GM10248 (cell line): Measurements from ENCODE around the gene KLF13.

ENCODE experiments used
- CTCF ChIA-PET: fragments of 300-600 bp; sonication (Branson Sonifier 250); formaldehyde crosslinking; extraction: SDS; loops from one replicate; lab custom pipeline; 2021; ENCODE audit warnings: antibody characterized with exemption; lab: Yijun Ruan, JAX
- POLR2A ChIA-PET: fragments of 350-650 bp; sonication (Branson Sonifier 250); formaldehyde crosslinking; extraction: SDS; loops from one replicate; lab custom pipeline; 2020; ENCODE audit warnings: antibody characterized with exemption; lab: Yijun Ruan, JAX
- DNase-seq: peaks from one replicate; pipeline ENCODE4 v3.0.0; 2012; ENCODE audit errors: extremely low spot score
- TF ChIP-seq, protein P1 (sequence below): IDR thresholded peaks from 2 replicates; pipeline ENCODE4 v1.5.1; 2012; ENCODE audit warnings: mild to moderate bottlenecking, low read depth; ENCODE audit errors: extremely low read depth, missing control alignments, control extremely low read depth

The KLF13 gene

DNA sequence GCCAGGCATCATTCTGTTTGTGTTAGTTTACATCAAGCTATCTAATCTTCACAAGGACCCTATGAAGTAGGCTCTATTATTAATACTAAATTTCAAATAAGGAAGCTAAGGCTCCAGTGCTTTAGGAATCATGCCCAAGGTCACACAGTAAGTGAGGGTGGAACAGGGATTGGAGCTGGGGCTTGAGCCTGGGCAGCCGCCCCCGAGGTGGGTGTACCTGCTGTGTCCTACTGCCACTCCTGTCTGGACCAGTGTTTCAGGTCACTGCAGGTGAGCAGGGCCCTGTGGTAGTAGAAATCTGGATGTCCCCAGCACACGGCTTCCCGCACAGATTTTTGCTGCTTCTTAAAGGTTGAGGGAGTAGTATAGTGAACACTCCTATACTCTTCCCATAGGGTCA is 6.5 kb downstream of the KLF13 start:
- TF ChIP-seq, protein P1, sequence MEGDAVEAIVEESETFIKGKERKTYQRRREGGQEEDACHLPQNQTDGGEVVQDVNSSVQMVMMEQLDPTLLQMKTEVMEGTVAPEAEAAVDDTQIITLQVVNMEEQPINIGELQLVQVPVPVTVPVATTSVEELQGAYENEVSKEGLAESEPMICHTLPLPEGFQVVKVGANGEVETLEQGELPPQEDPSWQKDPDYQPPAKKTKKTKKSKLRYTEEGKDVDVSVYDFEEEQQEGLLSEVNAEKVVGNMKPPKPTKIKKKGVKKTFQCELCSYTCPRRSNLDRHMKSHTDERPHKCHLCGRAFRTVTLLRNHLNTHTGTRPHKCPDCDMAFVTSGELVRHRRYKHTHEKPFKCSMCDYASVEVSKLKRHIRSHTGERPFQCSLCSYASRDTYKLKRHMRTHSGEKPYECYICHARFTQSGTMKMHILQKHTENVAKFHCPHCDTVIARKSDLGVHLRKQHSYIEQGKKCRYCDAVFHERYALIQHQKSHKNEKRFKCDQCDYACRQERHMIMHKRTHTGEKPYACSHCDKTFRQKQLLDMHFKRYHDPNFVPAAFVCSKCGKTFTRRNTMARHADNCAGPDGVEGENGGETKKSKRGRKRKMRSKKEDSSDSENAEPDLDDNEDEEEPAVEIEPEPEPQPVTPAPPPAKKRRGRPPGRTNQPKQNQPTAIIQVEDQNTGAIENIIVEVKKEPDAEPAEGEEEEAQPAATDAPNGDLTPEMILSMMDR = no peak
- POLR2A ChIA-PET = interaction anchor here (1.4 kb wide), 1 partner anchor 14 kb away, joined by 5 read pairs; no protein-coding TSS in a partner anchor
- CTCF ChIA-PET = interaction anchor here (0.9 to 1.5 kb wide), 5 partner anchors 9 to 155 kb away, joined by 3 to 5 read pairs (median 4); no protein-coding TSS in a partner anchor
- DNase-seq = no peak

DNA sequence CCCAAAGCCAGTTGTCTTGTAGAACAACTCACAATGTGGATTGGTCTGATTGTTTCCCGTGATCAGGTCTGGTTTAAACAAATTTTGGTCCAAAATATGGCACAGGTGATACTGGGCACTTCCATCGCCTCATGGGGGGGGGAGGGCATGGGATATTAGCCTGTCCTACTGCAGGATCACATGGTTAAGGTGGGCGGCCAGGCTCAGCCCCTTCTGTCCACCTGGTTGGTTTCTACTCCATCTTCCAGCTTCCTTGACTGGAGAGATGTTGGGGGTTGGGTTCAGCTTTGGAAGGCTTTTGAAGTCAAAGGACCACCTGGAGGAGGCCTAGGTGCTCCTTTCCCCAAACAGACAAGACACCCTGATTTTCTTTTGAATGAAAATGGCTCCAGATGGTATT is 7.2 kb downstream of the KLF13 start:
- ChIA-PET CTCF (interaction anchor here (0.7 kb wide), 1 partner anchor 155 kb away, joined by 4 read pairs; no protein-coding TSS in a partner anchor), POLR2A (no interaction called here)
- DNase-seq = no peak
- TF ChIP-seq, protein P1 = no peak

DNA sequence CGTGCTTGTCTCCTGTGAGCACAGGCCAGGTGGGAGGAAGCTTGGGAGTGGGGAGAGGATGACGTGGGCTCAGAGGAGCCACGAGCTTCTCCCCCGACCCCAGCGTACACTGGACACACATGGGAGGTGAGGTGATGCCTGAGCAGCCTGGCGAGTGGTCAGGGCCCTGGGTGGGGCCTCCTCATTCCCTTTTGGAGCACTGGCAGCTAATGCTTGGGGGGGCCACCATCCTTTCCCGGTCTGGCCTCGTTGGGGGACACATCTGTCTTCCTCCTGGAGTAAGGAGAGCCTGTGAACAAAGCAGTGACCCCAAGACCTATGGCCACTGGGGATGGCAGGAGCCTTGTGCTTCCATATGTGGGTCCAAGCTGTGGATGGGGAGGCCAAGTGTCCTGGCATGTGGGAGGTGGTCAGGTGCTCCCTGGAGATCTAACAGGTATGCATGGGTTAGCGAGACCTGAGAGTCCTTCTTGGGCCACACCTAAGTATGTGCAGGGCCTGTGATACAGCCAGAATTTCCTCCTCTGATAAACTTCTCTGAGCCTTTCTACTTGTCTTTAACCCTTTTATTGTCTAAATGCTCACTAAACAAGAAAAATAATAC is 9.5 kb downstream of the KLF13 start:
- TF ChIP-seq, protein P1 = no peak
- ChIA-PET CTCF (interaction anchor here (1.1 to 1.4 kb wide), 2 partner anchors 17 to 121 kb away, joined by 4 to 5 read pairs; no protein-coding TSS in a partner anchor), POLR2A (interaction anchor here (1.2 kb wide), 1 partner anchor 10 kb away, joined by 3 read pairs; the partner anchor contains the start of gene KLF13)
- DNase-seq = no peak

DNA sequence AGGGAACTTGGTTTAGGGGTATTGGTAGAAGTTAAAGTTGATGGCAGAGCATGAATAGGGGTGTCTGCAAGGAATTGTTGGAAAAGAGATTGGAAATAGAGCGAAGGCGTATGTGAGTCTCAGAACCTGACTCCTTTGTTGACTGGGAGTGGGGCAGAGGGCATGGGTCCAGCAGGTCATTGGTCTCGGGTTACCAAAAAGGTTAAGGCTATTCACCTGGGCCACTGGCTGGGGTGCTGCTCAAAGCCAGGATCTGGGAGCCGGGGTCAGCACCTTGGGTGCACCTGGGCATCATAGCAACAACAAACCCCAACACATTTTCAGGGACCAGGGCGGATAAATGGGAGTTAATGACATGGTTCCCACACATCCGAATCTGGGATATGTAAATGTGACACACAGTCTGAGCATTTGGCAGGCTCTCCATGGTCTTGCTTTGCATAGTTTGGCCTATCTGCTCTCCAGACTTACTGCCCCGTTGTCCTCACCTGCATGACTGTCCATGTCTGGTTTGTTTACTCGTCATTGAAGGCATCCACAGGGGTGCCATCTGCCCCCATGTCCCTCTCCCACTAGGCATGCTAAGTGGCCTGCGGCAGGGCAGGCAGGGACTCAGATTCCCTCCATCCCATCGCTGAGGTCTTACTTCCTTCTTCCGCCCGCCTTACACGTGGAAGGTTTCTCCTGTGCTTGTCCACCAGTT is 10.1 kb downstream of the KLF13 start:
- DNase-seq = no peak
- POLR2A ChIA-PET = no interaction called here
- CTCF ChIA-PET = no interaction called here
- TF ChIP-seq, protein P1 = no peak

DNA sequence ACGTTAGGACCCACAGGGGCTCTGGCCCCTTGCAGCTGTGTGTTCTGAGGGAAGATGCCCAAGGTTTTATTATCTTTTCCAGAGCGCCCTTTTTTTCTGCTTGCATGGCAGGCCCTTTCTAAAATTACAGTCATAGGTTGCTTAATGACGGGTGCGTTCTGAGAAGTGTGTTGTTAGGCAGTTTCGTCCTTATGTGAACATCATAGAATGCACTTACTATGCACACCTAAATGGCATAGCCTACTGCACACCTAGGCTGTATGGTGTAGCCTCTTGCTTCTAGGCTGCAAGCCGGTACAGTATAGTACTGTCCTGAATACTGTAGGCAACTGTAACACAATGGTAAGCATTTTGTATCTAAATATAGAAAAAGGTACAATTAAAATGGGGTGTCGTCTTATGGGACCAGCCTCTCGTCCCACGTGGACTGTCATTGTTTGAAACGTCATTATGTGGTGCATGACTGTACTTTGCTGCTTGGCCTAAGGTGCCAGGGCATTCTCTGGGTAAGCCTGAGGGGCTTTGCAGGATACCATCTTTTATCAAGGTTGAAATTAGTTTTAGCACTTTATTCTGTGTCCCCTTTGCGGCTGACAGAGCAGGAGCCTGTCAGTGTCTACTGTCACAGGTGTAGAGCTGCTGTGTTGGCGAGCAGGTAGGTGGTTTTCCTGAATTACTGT is 10.9 kb downstream of the KLF13 start:
- no peak for DNase-seq
- TF ChIP-seq, protein P1 = no peak
- CTCF ChIA-PET = interaction anchor here (0.6 to 1.5 kb wide), 3 partner anchors 11 to 151 kb away, joined by 3 read pairs; no protein-coding TSS in a partner anchor
- POLR2A ChIA-PET = no interaction called here

DNA sequence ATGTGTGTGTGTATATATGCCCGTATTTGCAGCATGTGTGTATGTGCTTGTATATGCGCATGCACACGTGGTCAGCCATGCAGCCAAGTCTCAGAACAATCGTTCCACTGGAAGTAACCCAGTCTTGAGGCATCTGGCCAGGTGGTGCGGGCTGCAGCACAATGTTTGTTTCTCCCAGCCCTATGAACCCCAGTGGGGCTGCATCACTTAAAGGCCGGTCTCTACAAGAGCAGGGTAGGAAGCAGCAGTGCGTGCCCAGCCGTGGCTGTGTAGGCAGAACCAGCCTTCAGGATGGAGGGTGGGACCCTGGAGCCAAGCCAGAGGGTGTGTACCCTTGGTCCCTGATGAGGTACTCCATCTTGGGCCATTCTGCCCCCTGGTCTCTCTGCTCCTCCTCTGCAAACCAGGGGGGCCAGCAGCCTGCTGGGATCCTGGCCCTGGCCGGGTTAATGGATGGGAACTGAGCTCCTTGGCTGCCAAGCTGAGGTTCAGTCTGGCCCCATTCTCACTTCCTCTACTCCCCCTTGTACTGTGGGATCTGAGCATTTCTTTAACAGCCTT is 11.8 kb downstream of the KLF13 start:
- DNase-seq = peak; percentile 47
- TF ChIP-seq, protein P1 = no peak
- ChIA-PET CTCF (interaction anchor here (0.7 to 1.5 kb wide), 7 partner anchors 10 to 150 kb away, joined by 3 to 4 read pairs (median 3); no protein-coding TSS in a partner anchor), POLR2A (no interaction called here)
